GM19372 (cell line): ENCODE results near the gene NR1H4.
"Not testable (repeated sequence)": the region's sequence is repeated elsewhere in the genome, so short reads cannot be mapped to it uniquely, and the experiment has no call there.

Experiments
- ATAC-seq: cut with Tn5 transposase; IDR thresholded peaks from one replicate; pipeline ENCODE4 v1.9.1; 2021; ENCODE audit warnings: mild to moderate bottlenecking, low read depth, moderate library complexity; ENCODE audit not compliant: unreplicated experiment

The NR1H4 gene

GRCh38 chr12:100473716-100474150 is at the start of gene NR1H4:
Gene NR1H4, plus strand, starts transcription at chr12:100473866. Its CDS starts 19,458 bp downstream, at chr12:100493324.
- ATAC-seq: no peak

DNA sequence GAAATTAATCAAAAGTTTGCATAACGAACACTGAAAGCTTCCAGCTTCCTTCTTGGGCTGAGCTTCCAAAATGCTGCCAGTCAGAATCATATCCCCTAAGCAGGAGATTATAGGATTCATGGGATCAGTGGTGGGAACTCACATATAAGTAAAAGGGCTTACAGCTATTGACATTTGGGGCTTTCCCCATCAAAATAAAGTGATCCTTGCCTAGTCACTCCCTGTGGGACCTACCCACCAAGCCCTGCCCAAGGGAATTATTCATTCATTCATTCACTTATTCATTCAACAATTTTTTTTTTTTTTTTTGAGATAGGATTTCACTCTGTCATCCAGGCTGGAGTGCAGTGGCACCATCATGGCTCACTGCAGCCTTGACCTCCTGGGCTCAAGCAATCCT is 47.5 kb upstream of the NR1H4 start:
- ATAC-seq: no peak

DNA sequence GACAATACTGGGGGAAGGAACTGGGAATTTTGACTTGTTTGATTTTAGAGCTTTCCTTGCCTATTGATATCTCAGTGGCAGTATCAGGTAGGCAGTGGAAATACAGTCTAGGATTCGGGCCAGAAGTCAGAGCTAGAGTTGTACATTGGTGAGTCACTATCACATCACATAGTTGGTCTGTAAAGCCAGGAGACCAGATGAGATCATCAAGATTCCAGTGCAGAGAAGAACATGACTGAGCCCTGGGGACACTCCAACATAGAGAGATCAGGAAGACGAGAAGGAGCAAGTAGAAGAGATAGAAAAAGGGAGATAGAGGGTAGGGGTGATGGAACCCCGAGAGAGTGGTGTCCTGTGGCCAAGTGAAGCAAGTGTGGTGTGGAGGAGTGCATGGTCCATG is 46.6 kb upstream of the NR1H4 start:
- no peak for ATAC-seq

- ATAC-seq: not testable (repeated sequence)
These were observed 43.4 kb upstream of the NR1H4 start for GRCh38 chr12:100430251-100430650.

DNA sequence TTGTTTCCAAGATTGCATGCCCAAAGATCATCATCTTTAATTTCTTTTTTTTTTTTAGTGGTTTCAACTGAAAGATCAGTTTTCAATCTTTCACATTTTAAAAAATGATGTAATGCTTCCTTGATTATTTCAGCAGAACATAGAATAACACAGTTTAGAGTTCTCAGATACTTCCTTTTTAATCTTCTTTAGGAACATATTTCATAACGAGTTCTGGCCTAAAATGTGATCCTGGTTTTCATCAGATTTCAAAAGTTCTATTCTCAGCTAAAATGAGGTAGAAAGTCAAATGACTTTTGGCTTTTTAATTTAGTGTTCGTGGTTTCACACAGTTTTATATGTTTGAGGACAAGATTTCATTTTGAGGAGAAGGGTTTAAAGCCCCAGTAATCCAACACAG is 40.0 kb upstream of the NR1H4 start:
- no peak for ATAC-seq

DNA sequence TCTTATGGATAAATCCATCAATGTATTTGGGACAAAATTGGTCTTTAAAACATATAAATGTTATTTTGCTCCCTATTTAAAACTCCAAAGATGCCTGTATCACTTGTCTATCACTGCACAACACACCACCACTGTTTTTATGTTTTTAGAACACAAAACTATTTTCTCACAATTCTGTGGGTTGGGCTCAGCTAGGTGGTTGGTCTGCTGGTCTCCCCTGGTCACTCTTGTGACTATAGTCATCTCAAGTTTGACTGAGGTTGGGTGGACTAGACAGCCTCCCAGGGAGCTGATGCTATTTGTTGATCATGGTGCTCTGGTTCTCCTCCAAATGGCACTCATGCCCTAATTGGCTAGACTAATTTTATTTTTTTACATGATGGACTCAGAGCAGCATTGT is 39.5 kb upstream of the NR1H4 start:
- ATAC-seq: no peak

- no peak for ATAC-seq
These were observed 37.7 kb upstream of the NR1H4 start for GRCh38 chr12:100435957-100436356.

DNA sequence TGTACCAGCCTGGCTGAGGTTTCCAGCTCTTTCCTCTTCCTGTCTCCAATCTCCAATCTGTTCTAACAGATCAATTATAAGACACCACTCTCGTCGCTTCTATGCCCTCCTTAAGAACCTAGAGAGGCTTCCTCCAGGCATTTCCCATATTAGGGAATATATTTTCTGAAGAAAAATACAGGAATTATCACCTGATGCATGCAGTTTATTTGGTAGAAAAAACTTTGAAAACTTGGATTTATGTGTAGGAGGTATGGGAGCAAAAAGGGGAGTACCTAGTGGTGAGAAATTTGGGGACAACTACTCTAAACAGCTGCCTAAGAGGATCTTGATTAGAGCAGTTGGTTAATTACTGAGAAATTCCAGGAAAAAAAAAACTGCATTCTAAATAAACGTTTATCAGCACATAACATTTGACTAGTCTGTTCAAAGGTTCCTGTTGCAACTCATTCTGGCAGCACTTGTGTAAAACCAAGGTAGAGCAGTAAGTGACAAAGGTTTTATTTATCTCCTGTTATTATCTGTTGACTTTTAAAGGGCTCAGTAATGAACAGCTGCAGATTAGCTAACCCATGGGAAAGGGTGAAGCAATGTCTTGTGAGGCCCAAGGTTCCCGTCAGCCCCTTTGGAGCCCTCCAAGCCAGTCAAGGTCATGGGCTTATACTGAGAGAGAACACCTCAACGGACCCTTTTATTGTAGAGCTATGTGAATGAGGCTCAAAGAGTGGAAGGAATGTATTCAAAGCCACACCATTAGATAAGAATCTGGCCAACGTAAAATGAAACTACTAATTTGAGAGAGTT is 36.4 kb upstream of the NR1H4 start:
- ATAC-seq: no peak

GRCh38 chr12:100439797-100440196 is 33.9 kb upstream of the NR1H4 start:
- no peak for ATAC-seq

GRCh38 chr12:100442403-100442802 is 31.3 kb upstream of the NR1H4 start:
- ATAC-seq: no peak

GRCh38 chr12:100443434-100443833 is 30.2 kb upstream of the NR1H4 start:
- no peak for ATAC-seq

- ATAC-seq: no peak
These were observed 28.6 kb upstream of the NR1H4 start for GRCh38 chr12:100445081-100445481.

DNA sequence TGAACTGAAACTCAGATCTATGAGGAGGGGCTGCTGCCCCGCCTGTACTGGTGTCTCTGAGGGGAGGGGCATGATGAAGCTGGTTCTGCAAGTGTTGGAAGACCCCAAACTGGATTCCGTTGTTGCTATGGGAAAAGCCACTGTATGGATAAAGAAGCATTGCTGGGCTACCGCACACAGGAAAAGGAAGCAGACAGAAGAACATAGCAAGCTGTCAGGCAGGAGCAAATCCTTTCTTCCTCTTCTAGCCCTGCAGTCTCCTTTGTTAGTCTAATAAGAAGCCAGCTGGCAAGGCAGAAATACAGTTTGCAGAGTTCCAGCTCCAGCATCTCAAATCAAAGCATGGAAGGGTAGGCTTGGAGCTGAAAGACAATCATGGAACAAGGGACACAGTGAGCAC is 26.3 kb upstream of the NR1H4 start:
- ATAC-seq: no peak

DNA sequence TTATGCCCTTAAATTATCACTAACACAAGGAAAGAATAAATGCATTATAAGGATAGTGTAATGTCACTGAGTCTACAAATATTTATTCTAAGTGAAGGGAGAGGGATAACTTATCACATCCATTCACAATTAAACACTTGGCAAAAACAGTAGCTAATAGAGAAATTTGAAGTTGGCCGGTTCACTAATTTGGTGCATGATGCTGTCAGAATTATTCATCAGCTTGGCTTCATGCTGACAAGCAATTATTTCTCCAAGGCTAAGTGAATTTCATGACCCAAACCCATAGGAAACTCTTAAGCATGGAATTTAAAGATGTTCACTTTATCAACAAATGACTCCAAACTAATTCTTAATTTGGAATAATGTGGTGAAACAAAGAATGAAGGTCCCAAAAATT is 25.0 kb upstream of the NR1H4 start:
- no peak for ATAC-seq

DNA sequence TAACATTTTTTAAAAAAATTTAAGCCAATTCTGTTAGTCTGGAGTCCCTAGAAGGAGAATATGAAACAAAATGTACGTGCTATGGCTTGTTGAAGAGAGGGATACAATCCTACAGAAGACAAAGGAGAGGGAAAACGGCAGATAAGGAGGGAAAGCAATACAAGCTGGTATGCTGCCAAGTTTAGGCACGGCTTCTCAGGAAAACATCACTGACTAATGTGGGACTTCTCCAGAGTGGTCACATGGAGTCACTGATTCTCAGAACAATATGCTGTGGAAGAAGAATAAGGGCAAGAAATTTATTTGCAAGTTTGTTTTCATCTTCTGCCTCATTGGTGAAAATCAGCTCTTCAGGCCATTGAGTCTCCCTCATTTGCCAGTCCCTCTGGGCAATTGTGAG is 22.9 kb upstream of the NR1H4 start:
- ATAC-seq: no peak

DNA sequence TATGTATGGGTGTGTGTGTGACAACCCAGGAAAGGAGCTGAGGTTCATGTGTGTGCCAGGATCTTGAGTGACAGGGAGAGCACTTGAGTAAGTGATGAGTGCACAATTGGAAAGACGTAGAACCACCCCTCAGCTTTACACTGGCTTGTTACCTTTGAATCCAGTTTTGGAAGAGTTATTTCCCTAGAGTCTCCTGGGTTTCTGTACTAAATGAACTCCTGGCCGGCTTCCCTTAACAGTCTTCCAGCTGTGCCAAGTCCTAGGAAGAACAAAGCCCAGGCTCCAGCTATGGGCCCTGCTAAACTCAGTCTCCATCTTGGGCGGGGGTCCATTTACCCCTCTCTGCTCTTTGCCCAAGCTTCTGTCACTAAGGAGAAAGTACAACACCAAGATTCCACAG is 19.7 kb upstream of the NR1H4 start:
- ATAC-seq: no peak

DNA sequence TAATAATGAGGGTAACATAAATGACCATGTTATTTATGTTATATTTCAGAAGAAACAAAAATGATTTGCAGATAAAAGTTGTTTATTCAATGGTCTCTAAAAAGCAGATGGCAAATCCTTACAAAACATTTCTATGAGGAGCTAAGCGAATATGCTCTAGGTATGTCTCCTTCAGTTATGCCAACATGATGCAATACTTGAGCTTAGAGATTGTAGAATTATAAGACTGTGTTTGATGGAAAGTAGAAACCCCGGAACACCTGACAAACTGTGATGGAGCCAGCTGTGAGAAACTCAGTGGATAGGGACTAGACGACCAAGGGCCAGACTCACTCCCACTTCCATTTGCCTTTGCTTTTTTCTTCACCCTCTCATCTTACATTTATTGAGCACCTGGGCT is 17.8 kb upstream of the NR1H4 start:
- ATAC-seq: no peak

DNA sequence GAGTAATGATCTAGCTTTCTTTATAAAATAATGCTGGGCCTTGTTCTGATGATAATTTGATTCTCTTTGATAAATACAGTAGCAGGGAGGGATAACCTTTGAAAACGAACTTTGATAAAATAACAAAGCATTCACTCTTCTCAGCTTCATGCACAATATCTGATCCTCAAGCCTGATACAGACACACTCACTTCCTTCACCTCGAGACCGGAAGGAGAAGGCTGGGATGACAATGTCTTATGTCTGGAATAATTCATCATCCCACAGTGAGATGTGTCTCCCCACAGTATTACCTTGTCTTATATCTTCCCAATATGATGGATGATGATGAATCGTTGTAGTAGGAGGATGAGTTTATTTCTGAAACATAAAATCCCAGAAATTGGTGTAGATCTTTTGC is 15.5 kb upstream of the NR1H4 start:
- no peak for ATAC-seq

DNA sequence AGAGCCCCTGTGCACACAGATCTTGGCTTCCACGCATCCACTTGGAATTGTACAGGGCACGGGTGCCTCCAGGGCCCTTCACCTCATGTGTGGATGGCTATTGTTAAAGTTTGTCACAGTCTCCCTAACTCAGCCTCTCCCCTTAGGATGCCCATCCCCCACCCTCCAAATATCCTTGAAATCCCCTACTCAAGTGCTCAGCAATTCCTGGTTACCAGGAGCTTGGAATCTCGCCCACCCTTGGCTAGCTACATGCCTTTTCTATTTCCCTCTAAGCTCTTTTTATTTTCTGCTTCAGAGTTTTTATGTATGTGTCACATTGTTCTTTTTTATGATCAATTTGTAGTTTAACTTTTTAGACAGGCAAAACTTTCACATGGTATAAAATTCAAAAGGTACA is 13.0 kb upstream of the NR1H4 start:
- no peak for ATAC-seq

GRCh38 chr12:100461330-100461973 is 12.2 kb upstream of the NR1H4 start:
- no peak for ATAC-seq

- no peak for ATAC-seq
These were observed 10.0 kb upstream of the NR1H4 start for GRCh38 chr12:100463661-100464060.

- no peak for ATAC-seq
These were observed 9.1 kb upstream of the NR1H4 start for GRCh38 chr12:100464529-100464928.
